GM12891 (cell line): ENCODE data around the gene CTAGE4.
"Not testable (repeated sequence)": the region's sequence is repeated elsewhere in the genome, so short reads cannot be mapped to it uniquely, and the experiment has no call there.

Source experiments
- POLR2A ChIP-seq: IDR thresholded peaks from 2 replicates; pipeline ENCODE4 v1.6.1; 2011; ENCODE audit warnings: low read depth, low read length, control low read depth
- POLR2AphosphoS5 ChIP-seq: IDR thresholded peaks from 2 replicates; pipeline ENCODE4 v1.6.1; 2011; ENCODE audit warnings: low read depth, low read length, control low read depth

DNA sequence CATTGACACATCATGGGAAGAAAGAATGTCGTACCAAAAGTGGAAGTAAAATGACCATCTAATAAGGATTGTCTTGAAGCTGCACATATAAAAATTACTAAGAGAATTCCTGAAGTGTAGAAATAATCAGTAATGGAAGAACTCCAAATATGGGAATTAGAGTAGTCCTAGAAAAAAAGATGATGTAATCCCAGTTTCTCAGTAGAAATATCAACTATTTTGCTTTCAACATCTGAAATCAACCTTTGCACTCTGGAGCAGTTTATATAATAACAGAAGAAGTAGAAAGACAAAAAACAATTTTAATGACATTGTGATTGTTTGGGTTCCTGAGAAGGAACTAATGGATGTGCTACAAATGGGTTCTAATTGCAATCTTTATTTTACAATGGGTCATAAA is 49.8 kb downstream of the CTAGE4 start:
- not testable (repeated sequence) for TF ChIP-seq POLR2A, POLR2AphosphoS5
